SK-N-SH (cell line): ENCODE data around the gene OR2V1. TPM values are rescaled to one million over a fixed set of nuclear protein-coding genes. Genes with fewer than 3 reads are reported as not detected.
A peak's percentile ranks its signal among the peaks of the same experiment; 100 is the strongest.

Source experiments
- CTCF ChIA-PET: fragments of 300-600, 350-600 bp; formaldehyde crosslinking; extraction: SDS; loops from one replicate; lab custom pipeline; 2021; lab: Yijun Ruan, JAX
- POLR2A ChIA-PET: fragments of 350-600 bp; sonication (Branson Sonifier 250); formaldehyde crosslinking; extraction: SDS; loops from one replicate; lab custom pipeline; 2020; ENCODE audit warnings: antibody characterized with exemption, inconsistent platforms; lab: Yijun Ruan, JAX
- DNase-seq: peaks from one replicate; pipeline ENCODE4 v3.0.0; 2012
- H2AFZ ChIP-seq: fragments of 200-600 bp; sonication (generic); 2 replicates; pipeline ENCODE4 v1.8.1; 2016; ENCODE audit warnings: antibody characterized with exemption, mild to moderate bottlenecking, low read depth
- H3F3A ChIP-seq: fragments of 200-600 bp; sonication (generic); replicated peaks from 2 replicates; pipeline ENCODE3; 2016; ENCODE audit warnings: antibody characterized with exemption, mild to moderate bottlenecking; ENCODE audit not compliant: insufficient read depth
- H3K27ac ChIP-seq, 2 experiments: fragments of 200-500 bp in 1 of 2; fragments of 200-600 bp in 1 of 2; sonication (Bioruptor generic) in 1 of 2; sonication (generic), shearing (Covaris generic) in 1 of 2; 2 replicates each; pipeline versions ENCODE4 v1.5.1 to v1.6.1; 2014 to 2016; ENCODE audit warnings: low read depth in 2 of 2, inconsistent platforms in 1 of 2, low read length in 1 of 2, mild to moderate bottlenecking in 1 of 2, mixed read lengths in 1 of 2
- H3K27me3 ChIP-seq: fragments of 200-600 bp; sonication (generic), shearing (Covaris generic); 2 replicates; pipeline ENCODE4 v1.6.1; 2016; ENCODE audit warnings: mixed run types; ENCODE audit not compliant: insufficient read depth
- H3K36me3 ChIP-seq, 2 experiments: fragments of 200-500 bp in 1 of 2; fragments of 200-600 bp in 1 of 2; sonication (Bioruptor generic) in 1 of 2; sonication (generic) in 1 of 2; replicated peaks in 1 of 2; 2 replicates each; pipeline versions ENCODE3 to v1.5.1; 2014 to 2016; ENCODE audit warnings: low read length in 1 of 2, mild to moderate bottlenecking in 1 of 2; ENCODE audit not compliant: insufficient read depth in 2 of 2, control insufficient read depth in 1 of 2
- H3K4me1 ChIP-seq, 2 experiments: fragments of 200-500 bp in 1 of 2; fragments of 200-600 bp in 1 of 2; sonication (Bioruptor generic) in 1 of 2; sonication (generic), shearing (Covaris generic) in 1 of 2; 2 replicates each; pipeline versions ENCODE4 v1.5.1 to v1.6.1; 2014 to 2016; ENCODE audit warnings: low read depth in 1 of 2, low read length in 1 of 2, mixed run types in 1 of 2; ENCODE audit not compliant: insufficient read depth in 2 of 2, control insufficient read depth in 1 of 2
- H3K4me2 ChIP-seq: fragments of 200-600 bp; sonication (generic), shearing (Covaris generic); 2 replicates; pipeline ENCODE4 v1.6.1; 2017; ENCODE audit warnings: mixed run types
- H3K4me3 ChIP-seq, 2 experiments: fragments of 200-500 bp in 1 of 2; fragments of 200-600 bp in 1 of 2; sonication (Bioruptor generic) in 1 of 2; sonication (generic), shearing (Covaris generic) in 1 of 2; 2 replicates each; pipeline versions ENCODE4 v1.5.1 to v1.8.1; 2014 to 2016; ENCODE audit warnings: low read depth in 2 of 2, inconsistent platforms in 1 of 2, low read length in 1 of 2, mild to moderate bottlenecking in 1 of 2, mixed read lengths in 1 of 2, moderate library complexity in 1 of 2
- H3K79me2 ChIP-seq: fragments of 200-600 bp; sonication (generic); 2 replicates; pipeline ENCODE4 v1.8.1; 2017; ENCODE audit warnings: mild to moderate bottlenecking; ENCODE audit not compliant: insufficient read depth
- H3K9ac ChIP-seq: fragments of 200-600 bp; sonication (generic); 2 replicates; pipeline ENCODE4 v1.6.1; 2017; ENCODE audit warnings: mixed run types
- H3K9me2 ChIP-seq: fragments of 200-600 bp; sonication (generic); 2 replicates; pipeline ENCODE4 v1.6.1; 2017; ENCODE audit warnings: mixed run types
- H3K9me3 ChIP-seq: fragments of 200-600 bp; sonication (generic); 2 replicates; pipeline ENCODE4 v1.6.1; 2017; ENCODE audit warnings: mixed run types, mild to moderate bottlenecking, moderate library complexity
- H4K20me1 ChIP-seq: fragments of 200-600 bp; sonication (generic); 2 replicates; pipeline ENCODE4 v1.6.1; 2017; ENCODE audit warnings: mild to moderate bottlenecking, mixed run types; ENCODE audit not compliant: insufficient read depth
- CHD2 ChIP-seq: fragments of 150-350 bp; IDR thresholded peaks from 2 replicates; pipeline ENCODE4 v1.6.1; 2018; ENCODE audit warnings: low read length; ENCODE audit not compliant: partially characterized antibody
- FOXM1 ChIP-seq: IDR thresholded peaks from 2 replicates; pipeline ENCODE4 v1.4.0; 2012; ENCODE audit warnings: low read depth, mild to moderate bottlenecking
- GABPA ChIP-seq: IDR thresholded peaks from 2 replicates; pipeline ENCODE4 v1.4.0; 2012; ENCODE audit warnings: low read depth, mild to moderate bottlenecking
- JUND ChIP-seq: IDR thresholded peaks from 2 replicates; pipeline ENCODE4 v1.4.0; 2012
- MEF2A ChIP-seq: IDR thresholded peaks from 2 replicates; pipeline ENCODE4 v1.4.0; 2012; ENCODE audit warnings: low read depth, borderline replicate concordance
- NFIC ChIP-seq: IDR thresholded peaks from 2 replicates; pipeline ENCODE4 v1.4.0; 2012; ENCODE audit warnings: borderline replicate concordance
- REST ChIP-seq: IDR thresholded peaks from 2 replicates; pipeline ENCODE4 v1.6.1; 2012; ENCODE audit warnings: mild to moderate bottlenecking, low read depth, low read length, moderate library complexity
- RFX5 ChIP-seq: IDR thresholded peaks from 2 replicates; pipeline ENCODE4 v1.6.1; 2012; ENCODE audit warnings: mild to moderate bottlenecking, improper control_type of control experiment, low read length
- TCF12 ChIP-seq: IDR thresholded peaks from 2 replicates; pipeline ENCODE4 v1.4.0; 2012
- USF2 ChIP-seq: fragments of 150-350 bp; IDR thresholded peaks from 2 replicates; pipeline ENCODE4 v1.6.1; 2017; ENCODE audit warnings: antibody characterized with exemption, low read length, low read depth, borderline replicate concordance
- WGBS: methylation state at CpG from one replicate; pipeline ENCODE4 v1.1.6; 2017; ENCODE audit warnings: low lambda C conversion rate; 5-methylcytosine and 5-hydroxymethylcytosine counted together
- polyA plus RNA-seq, 3 experiments: library from polyadenylated mRNA; depleted of rRNA; stranded (reverse); fragments of >200 nt; gene quantifications; 2 replicates each; pipeline ENCODE4 v1.2.3, GENCODE V29; 2012
- TF ChIP-seq, protein P1 (sequence below): IDR thresholded peaks from 2 replicates; pipeline ENCODE4 v1.4.0; 2012; ENCODE audit warnings: low read depth, borderline replicate concordance

OR2V1 gene
- polyA plus RNA-seq, 1 of the 3 experiments (the other 2 are of a cell fraction) = not detected

GRCh38 chr5:181170996-181171395 lies 40.0 kb upstream of the OR2V1 start:
- Histone ChIP-seq H3K27me3 (no peaks in the 10 kb centered on the region), H4K20me1 (no peaks in the 10 kb centered on the region), H3F3A (peaks cover 11% of the 10 kb centered on the region), H3K4me2 (no peak overlapping the region), H3K79me2 (no peaks in the 10 kb centered on the region)
- ChIA-PET POLR2A (no interaction called here), CTCF (interaction anchor here (0.9 to 1.9 kb wide), 2 partner anchors 14 to 387 kb away, joined by 5 to 7 read pairs; no protein-coding TSS in a partner anchor)
- WGBS = 35% methylated on average over 6 of the region's 6 CpGs
- TF ChIP-seq GABPA (no peak), REST (no peak), TCF12 (peak; percentile 12; the same call in 1 of the 2 replicates)
- TF ChIP-seq, all 33 proteins: peak for 1
- H3K4me3 ChIP-seq = no peak overlapping the region
- H3K9ac ChIP-seq = no peak overlapping the region
- no peak overlapping the region for H3K27ac ChIP-seq
- H3K9me2 ChIP-seq = no peaks in the 10 kb centered on the region
- H3K36me3 ChIP-seq = no peaks in the 10 kb centered on the region
- H2AFZ ChIP-seq = no peak overlapping the region
- no peak for DNase-seq
- H3K9me3 ChIP-seq = no peaks in the 10 kb centered on the region
- no peaks in the 10 kb centered on the region; a peak in 1 of 4 replicates for H3K4me1 ChIP-seq

- Histone ChIP-seq H4K20me1 (no peaks in the 10 kb centered on the region), H3K9ac (no peak overlapping the region), H3K27me3 (no peaks in the 10 kb centered on the region), H3K4me3 (peak overlapping the region; percentile 18 to 22), H3K79me2 (no peaks in the 10 kb centered on the region), H3F3A (peaks cover 11% of the 10 kb centered on the region), H3K9me3 (no peaks in the 10 kb centered on the region), H3K36me3 (no peaks in the 10 kb centered on the region), H3K4me2 (peak overlapping the region; percentile 8; the same call in 1 of the 2 replicates), H2AFZ (peak overlapping the region; percentile 23; the same call in 1 of the 2 replicates), H3K27ac (no peak overlapping the region), H3K4me1 (no peaks in the 10 kb centered on the region; a peak in 1 of 4 replicates), H3K9me2 (no peaks in the 10 kb centered on the region)
- whole genome bisulfite sequencing = 31% methylated on average over 25 of the region's 33 CpGs
- ChIA-PET POLR2A (no interaction called here), CTCF (interaction anchor here (0.9 to 1.9 kb wide), 3 partner anchors 14 to 386 kb away, joined by 3 to 7 read pairs (median 5); no protein-coding TSS in a partner anchor)
- TF ChIP-seq USF2 (no peak), NFIC (no peak), MEF2A (no peak), RFX5 (no peak), JUND (no peak), TCF12 (no peak), FOXM1 (no peak), REST (no peak), CHD2 (no peak)
- TF ChIP-seq, protein P1, sequence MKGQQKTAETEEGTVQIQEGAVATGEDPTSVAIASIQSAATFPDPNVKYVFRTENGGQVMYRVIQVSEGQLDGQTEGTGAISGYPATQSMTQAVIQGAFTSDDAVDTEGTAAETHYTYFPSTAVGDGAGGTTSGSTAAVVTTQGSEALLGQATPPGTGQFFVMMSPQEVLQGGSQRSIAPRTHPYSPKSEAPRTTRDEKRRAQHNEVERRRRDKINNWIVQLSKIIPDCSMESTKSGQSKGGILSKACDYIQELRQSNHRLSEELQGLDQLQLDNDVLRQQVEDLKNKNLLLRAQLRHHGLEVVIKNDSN = no peak
- peak; percentile 29 for DNase-seq
These were observed 39.4 kb upstream of the OR2V1 start for GRCh38 chr5:181170237-181170825.
